HG03135 (cell line): Measurements from ENCODE around the gene SLC38A9.

ENCODE experiments used
- ATAC-seq: cut with Tn5 transposase; IDR thresholded peaks from one replicate; pipeline ENCODE4 v1.9.1; 2021; ENCODE audit warnings: mild to moderate bottlenecking, moderate library complexity; ENCODE audit not compliant: unreplicated experiment

Gene SLC38A9

GRCh38 chr5:55584398-55585205 is 127.5 kb downstream of the SLC38A9 start:
- ATAC-seq = no peak

- no peak for ATAC-seq
Measured at GRCh38 chr5:55583578-55583977, 128.5 kb downstream of the SLC38A9 start.

DNA sequence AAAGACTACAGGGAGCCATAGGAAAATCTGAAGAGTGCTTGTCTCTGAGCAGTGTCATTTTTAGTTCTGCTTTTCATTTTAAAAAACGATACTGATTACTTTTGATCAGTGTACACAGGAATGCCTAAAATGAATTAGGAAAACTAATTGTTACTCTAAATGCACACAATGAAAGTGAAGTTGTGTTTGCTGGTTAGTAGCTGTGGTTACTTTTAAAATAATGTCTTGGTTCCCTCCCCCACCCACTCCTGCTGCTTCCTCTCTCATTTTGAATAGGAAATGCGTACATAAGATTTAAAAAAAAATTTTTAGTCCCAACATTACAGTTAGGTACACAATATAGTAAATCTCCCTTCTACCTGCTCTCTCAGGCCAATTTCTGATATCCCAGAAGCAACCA is 129.9 kb downstream of the SLC38A9 start:
- ATAC-seq = no peak

GRCh38 chr5:55580042-55580441 is 132.1 kb downstream of the SLC38A9 start:
- ATAC-seq = no peak

GRCh38 chr5:55578771-55579170 is 133.4 kb downstream of the SLC38A9 start:
- no peak for ATAC-seq

GRCh38 chr5:55577353-55578060 is 134.6 kb downstream of the SLC38A9 start:
- no peak for ATAC-seq

DNA sequence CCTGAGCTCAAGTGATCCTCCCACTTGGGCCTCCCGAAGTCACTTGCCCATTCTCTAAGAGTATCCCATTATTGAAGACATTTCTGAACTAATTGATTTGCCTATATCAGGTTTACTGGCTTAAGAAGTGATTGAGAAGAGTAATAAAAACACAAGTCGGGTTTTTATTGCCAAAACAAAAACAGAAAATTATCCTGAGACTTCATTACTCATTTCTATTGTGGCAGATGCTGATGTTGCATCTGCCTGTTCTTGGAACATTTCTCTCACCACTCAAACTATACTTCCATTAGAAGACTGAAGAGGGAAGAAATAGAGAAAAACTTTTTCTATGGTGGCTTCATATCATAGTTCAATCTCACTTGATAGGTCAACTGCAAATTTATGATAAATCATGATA is 135.5 kb downstream of the SLC38A9 start:
- no peak for ATAC-seq
